Thyroid gland (tissue), 4 donors: ENCODE measurements around the gene MAP1LC3B2. TPM values are rescaled to one million over a fixed set of nuclear protein-coding genes. Genes with fewer than 3 reads are reported as not detected.

Source experiments
- DNase-seq, 2 donors: peaks; one replicate each; pipeline ENCODE4 v3.0.0-alpha.2; 2019
- H3K27ac ChIP-seq, 3 donors: fragments of 200-600 bp; sonication (generic); 1 replicate in 2 of 3; 2 replicates in 1 of 3; pipeline ENCODE4 v1.5.1; 2016 to 2019; ENCODE audit warnings: mild to moderate bottlenecking in 1 of 3, moderate library complexity in 1 of 3
- H3K27me3 ChIP-seq: fragments of 200-600 bp; sonication (generic); one replicate; pipeline ENCODE4 v1.5.1; 2019
- H3K36me3 ChIP-seq, 2 donors: fragments of 200-600 bp; sonication (generic); one replicate each; pipeline ENCODE4 v1.5.1; 2016 to 2019
- H3K4me1 ChIP-seq, 2 donors: fragments of 200-600 bp; sonication (generic); one replicate each; pipeline ENCODE4 v1.5.1; 2017 to 2019
- H3K4me3 ChIP-seq, 3 donors: fragments of 200-600 bp; sonication (generic); replicated peaks in 1 of 3; 1 replicate in 2 of 3; 2 replicates in 1 of 3; pipeline ENCODE4 v1.5.1; 2016; ENCODE audit warnings: mild to moderate bottlenecking in 1 of 3
- H3K9me3 ChIP-seq: fragments of 200-600 bp; sonication (generic); one replicate; pipeline ENCODE4 v1.5.1; 2017
- POLR2A ChIP-seq, 2 donors: fragments of 450-650 bp; IDR thresholded peaks; one replicate each; pipeline ENCODE4 v1.6.1; 2017; ENCODE audit warnings: antibody characterized with exemption in 2 of 2, mild to moderate bottlenecking in 2 of 2, moderate library complexity in 1 of 2
- WGBS, 2 donors: methylation state at CpG; one replicate each; pipeline ENCODE4 v1.1.5; 2017; 5-methylcytosine and 5-hydroxymethylcytosine counted together
- intact Hi-C: fragments of 100-400 bp; cut with DNase I; formaldehyde crosslinking; loops from one replicate; pipeline ENCODE4 v1.15.1; 2023
- total RNA-seq, 4 donors: library from RNA; depleted of rRNA; stranded (reverse); fragments of >200 nt; gene quantifications; one replicate each; pipeline ENCODE4 v1.2.3, GENCODE V29; 2016
- TF ChIP-seq, protein P1 (sequence below), 6 experiments: fragments of 200-600 bp in 3 of 6; fragments of 450-650 bp in 3 of 6; sonication (generic) in 3 of 6; IDR thresholded peaks; one replicate each; pipeline ENCODE4 v1.5.1; 2016 to 2019; ENCODE audit warnings: antibody characterized with exemption in 6 of 6, mild to moderate bottlenecking in 2 of 6, inconsistent platforms in 1 of 6, moderate library complexity in 1 of 6

MAP1LC3B2 gene
- total RNA-seq, 4 donors from 2014 or later: 1.6 TPM; not detected in 3

DNA sequence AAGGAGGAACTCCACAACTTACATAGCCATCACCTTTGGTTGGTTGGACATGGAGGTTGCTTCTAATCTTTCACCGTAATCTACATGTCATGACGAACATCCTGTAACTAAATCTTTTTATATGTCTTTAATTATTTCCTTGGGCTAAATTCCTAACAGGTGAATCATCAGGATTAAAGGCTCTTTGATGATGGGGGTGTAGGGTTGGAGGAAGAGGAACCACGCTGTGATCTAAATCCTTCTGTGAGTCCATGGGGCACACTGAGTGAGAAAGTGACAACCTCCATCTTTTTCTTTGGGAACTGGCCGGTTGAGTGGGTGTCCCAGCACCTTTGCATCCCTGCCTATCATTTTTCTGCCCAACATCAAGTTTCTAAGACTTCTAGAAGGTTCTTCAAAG, 31.1 kb upstream of the MAP1LC3B2 start:
- Histone ChIP-seq H3K27ac (no peak overlapping the region), H3K4me1 (peaks cover 9 to 21% of the 10 kb centered on the region in 2 donors)
- intact Hi-C loops: no loop called here

DNA sequence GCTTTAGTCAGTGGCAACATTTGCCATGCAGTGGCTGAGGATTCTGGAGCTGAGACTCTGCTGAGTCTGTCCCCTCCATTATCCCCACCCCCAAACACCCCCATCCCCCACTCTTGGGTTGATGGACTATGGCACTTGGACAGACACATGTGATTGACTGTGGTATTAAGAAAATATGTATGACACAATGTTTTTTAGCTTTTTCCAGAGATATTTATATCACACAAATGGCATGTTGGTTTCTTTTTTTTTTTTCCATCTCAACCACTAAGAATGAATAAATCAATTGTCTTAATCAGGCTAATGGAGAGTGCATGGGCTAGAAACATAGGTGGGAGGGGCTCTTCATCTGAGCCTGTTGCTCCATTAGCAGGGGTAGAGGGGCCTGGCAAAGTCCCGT, 30.7 kb upstream of the MAP1LC3B2 start:
- no peaks in the 10 kb centered on the region for H3K27me3 ChIP-seq
- TF ChIP-seq, protein P1, sequence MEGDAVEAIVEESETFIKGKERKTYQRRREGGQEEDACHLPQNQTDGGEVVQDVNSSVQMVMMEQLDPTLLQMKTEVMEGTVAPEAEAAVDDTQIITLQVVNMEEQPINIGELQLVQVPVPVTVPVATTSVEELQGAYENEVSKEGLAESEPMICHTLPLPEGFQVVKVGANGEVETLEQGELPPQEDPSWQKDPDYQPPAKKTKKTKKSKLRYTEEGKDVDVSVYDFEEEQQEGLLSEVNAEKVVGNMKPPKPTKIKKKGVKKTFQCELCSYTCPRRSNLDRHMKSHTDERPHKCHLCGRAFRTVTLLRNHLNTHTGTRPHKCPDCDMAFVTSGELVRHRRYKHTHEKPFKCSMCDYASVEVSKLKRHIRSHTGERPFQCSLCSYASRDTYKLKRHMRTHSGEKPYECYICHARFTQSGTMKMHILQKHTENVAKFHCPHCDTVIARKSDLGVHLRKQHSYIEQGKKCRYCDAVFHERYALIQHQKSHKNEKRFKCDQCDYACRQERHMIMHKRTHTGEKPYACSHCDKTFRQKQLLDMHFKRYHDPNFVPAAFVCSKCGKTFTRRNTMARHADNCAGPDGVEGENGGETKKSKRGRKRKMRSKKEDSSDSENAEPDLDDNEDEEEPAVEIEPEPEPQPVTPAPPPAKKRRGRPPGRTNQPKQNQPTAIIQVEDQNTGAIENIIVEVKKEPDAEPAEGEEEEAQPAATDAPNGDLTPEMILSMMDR (IDR thresholded peaks at IDR 0.05): no peak
- no peak for TF ChIP-seq POLR2A (IDR thresholded peaks at IDR 0.05)
- H3K36me3 ChIP-seq: no peaks in the 10 kb centered on the region
- 89 to 90% methylated on average over 1 of the region's 1 CpG for WGBS, 2 donors
- H3K9me3 ChIP-seq: no peaks in the 10 kb centered on the region
- H3K27ac ChIP-seq: no peak overlapping the region
- peaks cover 13 to 22% of the 10 kb centered on the region in 2 donors for H3K4me1 ChIP-seq
- no peak overlapping the region for H3K4me3 ChIP-seq
- DNase-seq: no peak
- intact Hi-C loops: no loop called here

More for the DNA sequence above, 31.1 kb upstream of the MAP1LC3B2 start:
- DNase-seq: no peak
- WGBS, 2 donors: 83 to 89% methylated on average over 4 of the region's 4 CpGs
- no peaks in the 10 kb centered on the region for H3K36me3 ChIP-seq
- no peak for TF ChIP-seq POLR2A (IDR thresholded peaks at IDR 0.05)
- TF ChIP-seq, protein P1 (IDR thresholded peaks at IDR 0.05): no peak
- no peaks in the 10 kb centered on the region for H3K27me3 ChIP-seq
- H3K4me3 ChIP-seq: no peak overlapping the region
- H3K9me3 ChIP-seq: no peaks in the 10 kb centered on the region

DNA sequence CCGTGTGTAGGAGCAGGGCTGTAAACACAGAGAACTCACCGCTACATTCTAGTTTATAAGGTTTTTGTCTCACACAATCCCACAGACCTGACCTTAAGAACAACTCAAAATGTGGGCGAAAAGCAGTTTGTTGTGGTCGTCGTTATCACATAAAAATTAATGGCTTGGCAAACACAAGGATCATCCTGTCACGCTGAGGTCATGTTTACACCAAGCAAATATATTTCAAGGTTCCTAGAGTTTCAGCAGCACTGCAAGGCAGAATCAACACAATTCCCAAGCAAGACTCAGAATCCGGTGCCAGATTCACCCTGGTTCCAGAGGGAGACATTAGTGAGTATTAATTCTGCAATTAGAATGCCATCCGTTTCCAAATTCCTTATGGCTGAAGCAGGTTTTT, 30.1 kb upstream of the MAP1LC3B2 start:
- Histone ChIP-seq H3K27ac (no peak overlapping the region), H3K4me3 (no peak overlapping the region), H3K4me1 (peaks cover 16 to 22% of the 10 kb centered on the region in 2 donors), H3K9me3 (no peaks in the 10 kb centered on the region), H3K27me3 (no peaks in the 10 kb centered on the region), H3K36me3 (no peaks in the 10 kb centered on the region)
- DNase-seq: no peak
- TF ChIP-seq POLR2A (IDR thresholded peaks at IDR 0.05): no peak
- TF ChIP-seq, protein P1 (IDR thresholded peaks at IDR 0.05): no peak
- WGBS, 2 donors: 79 to 81% methylated on average over 8 of the region's 8 CpGs
- intact Hi-C loops: no loop called here

DNA sequence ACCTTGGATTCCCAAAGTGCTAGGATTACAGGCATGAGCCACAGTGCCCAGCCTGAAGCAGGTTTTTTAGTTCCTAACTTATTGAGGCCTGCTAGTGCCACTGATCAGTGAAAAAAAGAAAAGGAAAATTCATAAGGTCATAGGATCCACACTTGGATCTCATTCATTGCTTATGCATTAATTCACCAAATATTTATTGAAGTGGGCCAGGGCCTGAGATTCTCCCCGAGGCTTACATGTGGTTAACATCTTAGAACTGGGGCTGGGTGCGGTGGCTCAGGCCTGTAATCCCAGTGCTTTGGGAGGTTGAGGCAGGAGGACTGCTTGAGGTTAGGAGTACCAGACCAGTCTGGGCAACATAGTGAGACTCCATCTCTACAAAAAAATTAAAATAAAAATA, 29.5 kb upstream of the MAP1LC3B2 start:
- Histone ChIP-seq H3K4me1 (peaks cover 16 to 21% of the 10 kb centered on the region in 2 donors), H3K27me3 (no peaks in the 10 kb centered on the region), H3K4me3 (no peak overlapping the region), H3K36me3 (no peaks in the 10 kb centered on the region), H3K9me3 (no peaks in the 10 kb centered on the region), H3K27ac (no peak overlapping the region)
- TF ChIP-seq, protein P1 (IDR thresholded peaks at IDR 0.05): no peak
- no peak for TF ChIP-seq POLR2A (IDR thresholded peaks at IDR 0.05)
- intact Hi-C loops: no loop called here
- no peak for DNase-seq
- WGBS, 2 donors: 94 to 100% methylated on average over 2 of the region's 2 CpGs

DNA sequence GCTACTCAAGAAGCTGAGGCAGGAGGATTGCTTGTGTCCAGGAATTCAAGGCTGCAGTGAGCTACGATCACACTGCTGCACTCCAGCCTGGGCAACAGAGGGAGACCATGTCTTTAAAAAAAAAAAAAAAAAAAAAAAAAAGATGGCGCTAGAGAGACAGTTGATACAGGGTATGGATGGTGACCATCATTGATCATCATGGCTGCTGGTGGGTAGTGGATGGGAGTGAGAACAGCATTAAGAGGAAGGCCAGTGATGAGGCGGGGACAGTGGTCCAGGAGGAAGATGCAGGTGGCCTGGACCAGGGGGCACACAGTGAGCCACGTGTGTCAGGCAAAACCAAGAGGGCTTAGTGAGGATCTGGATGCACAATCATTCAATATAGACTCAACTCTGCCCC, 26.8 kb upstream of the MAP1LC3B2 start:
- H3K36me3 ChIP-seq: no peaks in the 10 kb centered on the region
- intact Hi-C loops: no loop called here
- TF ChIP-seq, protein P1 (IDR thresholded peaks at IDR 0.05): no peak
- TF ChIP-seq POLR2A (IDR thresholded peaks at IDR 0.05): no peak
- no peaks in the 10 kb centered on the region for H3K9me3 ChIP-seq
- H3K4me1 ChIP-seq: peaks cover 10 to 15% of the 10 kb centered on the region in 2 donors
- no peak for DNase-seq
- WGBS, 2 donors: 71 to 76% methylated on average over 4 of the region's 4 CpGs
- no peak overlapping the region for H3K27ac ChIP-seq
- no peak overlapping the region for H3K4me3 ChIP-seq
- no peaks in the 10 kb centered on the region for H3K27me3 ChIP-seq
